GM12878 (cell line): ENCODE results near the gene PRDM16. TPM values are rescaled to one million over a fixed set of nuclear protein-coding genes. Genes with fewer than 3 reads are reported as not detected.

Experiments used
- ATAC-seq: fragments of 200-7000 bp; cut with Tn5 transposase; 3 replicates; pipeline ENCODE4 v1.9.1; 2020; ENCODE audit warnings: mild to moderate bottlenecking, moderate library complexity
- BruUV-seq: library from RNA; stranded (reverse); fragments of 400-500 nt; replicated peaks from 2 replicates; lab custom pipeline; 2021; lab: Mats Ljungman, UMichigan
- CTCF ChIA-PET: fragments of 300-600 bp; sonication (Branson Sonifier 250); formaldehyde crosslinking; extraction: SDS; loops from one replicate; lab custom pipeline; 2021; ENCODE audit warnings: inconsistent platforms; lab: Yijun Ruan, JAX
- POLR2A ChIA-PET: fragments of 350-600 bp; formaldehyde crosslinking; extraction: SDS; loops from one replicate; lab custom pipeline; 2021; ENCODE audit warnings: inconsistent platforms; lab: Charles Lee
- RAD21 ChIA-PET: fragments of 300-600 bp; sonication (Branson Sonifier 250); formaldehyde crosslinking; loops from one replicate; lab custom pipeline; 2023; ENCODE audit warnings: antibody characterized with exemption; ENCODE audit not compliant: unreplicated experiment; lab: Charles Lee
- SMC1A ChIA-PET: fragments of 300-600 bp; sonication (Branson Sonifier 250); formaldehyde crosslinking; loops from one replicate; lab custom pipeline; 2023; ENCODE audit not compliant: unreplicated experiment, uncharacterized antibody; lab: Charles Lee
- DNase-seq: peaks from one replicate; pipeline ENCODE4 v3.0.0-alpha.2; 2011; ENCODE audit warnings: low read depth, low spot score
- FAIRE-seq: peaks from 3 replicates; lab custom pipeline; 2011; peaks lifted over from hg19 to GRCh38; lab: Jason Lieb, UNC
- H2AFZ ChIP-seq: 2 replicates; pipeline ENCODE4 v1.6.0; 2011; ENCODE audit warnings: low read depth, low read length, control low read depth; ENCODE audit not compliant: control insufficient read depth
- H3K27ac ChIP-seq: 2 replicates; pipeline ENCODE4 v1.5.1; 2011; ENCODE audit warnings: control low read depth; ENCODE audit not compliant: control insufficient read depth, insufficient read depth
- H3K27me3 ChIP-seq, 2 experiments: replicated peaks in 1 of 2; 2 replicates each; pipeline versions ENCODE4 v1.6.0 to v1.6.1; 2011; ENCODE audit warnings: low read length in 1 of 2; ENCODE audit not compliant: control insufficient read depth in 2 of 2, insufficient read depth in 2 of 2
- H3K36me3 ChIP-seq, 2 experiments: 2 replicates each; pipeline ENCODE4 v1.5.1; 2011; ENCODE audit warnings: low read length in 1 of 2; ENCODE audit not compliant: control insufficient read depth in 2 of 2, insufficient read depth in 2 of 2
- H3K4me1 ChIP-seq: 2 replicates; pipeline ENCODE4 v1.6.1; 2011; ENCODE audit warnings: mild to moderate bottlenecking, low read length, moderate library complexity, mixed read lengths; ENCODE audit not compliant: control insufficient read depth, insufficient read depth
- H3K4me2 ChIP-seq: 2 replicates; pipeline ENCODE4 v1.6.0; 2011; ENCODE audit warnings: control low read depth; ENCODE audit not compliant: control insufficient read depth, insufficient read depth
- H3K4me3 ChIP-seq: fragments of 200-600 bp; sonication (generic); 2 replicates; pipeline ENCODE4 v1.5.1; 2016
- H3K79me2 ChIP-seq: 2 replicates; pipeline ENCODE4 v1.6.0; 2011; ENCODE audit warnings: low read length; ENCODE audit not compliant: control insufficient read depth, insufficient read depth
- H3K9ac ChIP-seq: 2 replicates; pipeline ENCODE4 v1.8.0; 2011; ENCODE audit warnings: low read length, control low read depth, mixed read lengths; ENCODE audit not compliant: control insufficient read depth, insufficient read depth
- H3K9me3 ChIP-seq: replicated peaks from 3 replicates; pipeline ENCODE4 v1.5.1; 2011; ENCODE audit warnings: mild to moderate bottlenecking, low read length; ENCODE audit not compliant: control insufficient read depth, insufficient read depth
- H4K20me1 ChIP-seq: 2 replicates; pipeline ENCODE4 v1.6.0; 2011; ENCODE audit not compliant: control insufficient read depth, insufficient read depth
- ATF7 ChIP-seq: fragments of 450-650 bp; IDR thresholded peaks from 2 replicates; pipeline ENCODE4 v1.6.1; 2016; ENCODE audit warnings: low read depth, mild to moderate bottlenecking
- ESRRA ChIP-seq: IDR thresholded peaks from 2 replicates; pipeline ENCODE4 v1.6.1; 2012; ENCODE audit warnings: mild to moderate bottlenecking, low read length, improper control_type of control experiment
- KLF5 ChIP-seq: fragments of 450-650 bp; IDR thresholded peaks from 2 replicates; pipeline ENCODE4 v1.6.1; 2014; ENCODE audit warnings: mild to moderate bottlenecking; ENCODE audit not compliant: partially characterized antibody
- MTA2 ChIP-seq: fragments of 450-650 bp; IDR thresholded peaks from 2 replicates; pipeline ENCODE4 v1.6.1; 2016; ENCODE audit warnings: low read depth, mild to moderate bottlenecking, moderate library complexity
- PAX5 ChIP-seq: IDR thresholded peaks from 2 replicates; pipeline ENCODE4 v1.6.1; 2011; ENCODE audit warnings: low read depth, low read length, borderline replicate concordance
- POLR2A ChIP-seq: IDR thresholded peaks from 2 replicates; pipeline ENCODE4 v1.6.1; 2011; ENCODE audit warnings: low read depth, mild to moderate bottlenecking, low read length
- POLR2AphosphoS2 ChIP-seq: IDR thresholded peaks from 2 replicates; pipeline ENCODE4 v1.6.1; 2011; ENCODE audit warnings: low read depth, mild to moderate bottlenecking, low read length, improper control_type of control experiment, moderate library complexity
- RB1 ChIP-seq: fragments of 450-650 bp; formaldehyde crosslinking; IDR thresholded peaks from 2 replicates; pipeline ENCODE4 v1.6.1; 2017; ENCODE audit warnings: mild to moderate bottlenecking, borderline replicate concordance
- SMAD1 ChIP-seq: fragments of 450-650 bp; IDR thresholded peaks from 2 replicates; pipeline ENCODE4 v1.6.1; 2018; ENCODE audit warnings: mild to moderate bottlenecking, low read depth; ENCODE audit not compliant: partially characterized antibody
- SP1 ChIP-seq: IDR thresholded peaks from one replicate; pipeline ENCODE4 v1.6.1; 2011; ENCODE audit warnings: low read depth, low read length
- TCF12 ChIP-seq: IDR thresholded peaks from 2 replicates; pipeline ENCODE4 v1.6.1; 2011; ENCODE audit warnings: low read depth, mild to moderate bottlenecking, low read length
- YY1 ChIP-seq: IDR thresholded peaks from 2 replicates; pipeline ENCODE4 v1.6.1; 2011; ENCODE audit warnings: low read depth, mild to moderate bottlenecking, low read length
- WGBS: methylation state at CpG from one replicate; pipeline ENCODE4 v1.1.6; 2016; ENCODE audit warnings: low lambda C conversion rate; ENCODE audit not compliant: insufficient replicate concordance, insufficient coverage; ENCODE audit errors: missing lambda C conversion rate; 5-methylcytosine and 5-hydroxymethylcytosine counted together
- in situ Hi-C: fragments of 300-500 bp; cut with MboI; formaldehyde crosslinking; loops from 9 replicates; pipeline ENCODE4 v1.14.3; 2018; ENCODE audit warnings: mixed read lengths
- intact Hi-C: fragments of 100-400 bp; cut with micrococcal nuclease; formaldehyde crosslinking; loops from one replicate; pipeline ENCODE4 v1.14.2; 2022; ENCODE audit not compliant: unreplicated experiment
- polyA plus RNA-seq, 11 experiments: library from polyadenylated mRNA; depleted of rRNA in 4 of 11; unstranded in 6 of 11; stranded (reverse) in 5 of 11; fragments of >200 nt; fragmentation: Nextera tagmentation in 4 of 11; fragmentation: Illumina TruSeq in 1 of 11; extraction: Ambion mirVana in 4 of 11; extraction: Trizol in 1 of 11; gene quantifications; 1 replicate in 1 of 11; 2 replicates in 10 of 11; pipeline versions ENCODE4 v1.2.1 to v1.2.3, GENCODE V29; 2011 to 2016; ENCODE audit warnings: inconsistent platforms in 2 of 11, missing spikeins in 2 of 11, low read depth in 1 of 11
- total RNA-seq, 4 experiments: library from RNA; depleted of rRNA in 3 of 4; stranded (reverse); fragments of >200 nt in 3 of 4; fragmentation: Illumina TruSeq in 1 of 4; extraction: Trizol in 1 of 4; gene quantifications; 2 replicates each; pipeline versions ENCODE4 v1.2.1 to v1.2.3, GENCODE V29; 2013 to 2021
- TF ChIP-seq, protein P1 (sequence below): fragments of 450-650 bp; IDR thresholded peaks from 2 replicates; pipeline ENCODE4 v1.6.1; 2018; ENCODE audit warnings: borderline replicate concordance, mild to moderate bottlenecking; ENCODE audit not compliant: partially characterized antibody
- TF ChIP-seq, protein P2 (sequence below): fragments of 450-650 bp; IDR thresholded peaks from 2 replicates; pipeline ENCODE4 v1.6.1; 2014; ENCODE audit warnings: mild to moderate bottlenecking
- TF ChIP-seq, protein P3 (sequence below): fragments of 450-650 bp; IDR thresholded peaks from 2 replicates; pipeline ENCODE4 v1.6.1; 2017; ENCODE audit warnings: mild to moderate bottlenecking

The PRDM16 gene
- total and polyA plus RNA-seq, 10 of the 15 experiments (the other 5 are each of a cell fraction or from before 2014, with no cell fraction given): 0.03 TPM; not detected in 9

DNA sequence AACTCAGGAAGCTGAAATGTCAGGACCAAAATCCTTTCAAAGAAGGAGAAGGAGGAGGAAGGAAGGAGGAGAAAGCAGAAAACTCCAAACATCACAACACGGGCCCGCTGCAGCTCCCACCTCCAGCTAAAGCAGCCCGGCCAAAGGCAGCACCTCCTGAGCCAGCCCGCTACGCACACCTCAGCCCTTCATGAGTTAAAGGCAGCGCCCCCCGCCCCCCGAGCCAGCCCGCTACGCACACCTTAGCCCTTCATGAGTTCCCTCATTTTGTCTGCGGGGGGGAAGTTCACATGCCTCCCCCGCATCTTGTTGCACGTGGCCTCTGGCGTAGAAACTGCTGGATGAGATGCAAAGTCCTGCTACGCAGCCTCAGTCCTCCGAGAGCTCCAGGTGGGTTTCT lies 294.8 kb downstream of the PRDM16 start:
- TF ChIP-seq TCF12 (no peak), PAX5 (no peak), YY1 (no peak), POLR2A (no peak), RB1 (no peak), SP1 (no peak), KLF5 (no peak)
- no peaks in the 10 kb centered on the region for H3K9me3 ChIP-seq
- no peaks in the 10 kb centered on the region for H3K4me1 ChIP-seq
- intact Hi-C loops: no loop called here
- no peak overlapping the region for H3K4me2 ChIP-seq
- ChIA-PET POLR2A (no interaction called here), RAD21 (no interaction called here), CTCF (no interaction called here), SMC1A (no interaction called here)
- no peak overlapping the region for H3K9ac ChIP-seq
- no peaks in the 10 kb centered on the region for H4K20me1 ChIP-seq
- WGBS: 37% methylated on average over 16 of the region's 16 CpGs
- in situ Hi-C loops: no loop called here
- FAIRE-seq (no peak), ATAC-seq (no peak), DNase-seq (no peak)
- no peak overlapping the region for H2AFZ ChIP-seq
- no peak overlapping the region for H3K4me3 ChIP-seq
- no peak overlapping the region for H3K27ac ChIP-seq
- no peaks in the 10 kb centered on the region; a peak in 1 of 4 replicates for H3K27me3 ChIP-seq
- no peaks in the 10 kb centered on the region for H3K79me2 ChIP-seq
- no peaks in the 10 kb centered on the region for H3K36me3 ChIP-seq
- BruUV-seq: no TSS peak

DNA sequence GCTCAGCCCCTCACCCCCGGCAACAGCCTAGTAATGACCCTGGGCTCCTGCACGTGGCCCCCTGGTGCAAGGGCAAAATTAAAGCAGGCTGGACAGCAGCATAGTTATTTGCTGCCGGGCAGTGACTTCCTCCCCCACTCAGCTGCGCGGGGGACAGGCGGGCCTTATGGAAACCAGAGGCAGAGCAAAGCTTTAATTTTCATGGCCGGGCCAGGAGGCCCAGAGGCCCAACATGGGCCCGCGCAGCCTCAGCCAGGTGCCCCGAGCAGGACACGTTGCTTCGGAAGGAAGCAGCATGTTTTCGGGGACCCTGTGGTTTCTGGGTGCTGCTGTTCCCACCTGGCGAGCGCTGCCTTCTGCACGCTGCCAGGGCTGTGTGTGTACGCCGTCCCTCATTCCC lies 295.5 kb downstream of the PRDM16 start:
- FAIRE-seq: no peak
- no peaks in the 10 kb centered on the region for H3K4me1 ChIP-seq
- intact Hi-C loops (no loop called here), in situ Hi-C loops (no loop called here)
- no peaks in the 10 kb centered on the region for H3K79me2 ChIP-seq
- POLR2A ChIA-PET: no interaction called here
- no peak overlapping the region for H3K4me2 ChIP-seq
- 18% methylated on average over 18 of the region's 18 CpGs for WGBS
- no peak overlapping the region for H2AFZ ChIP-seq
- no peaks in the 10 kb centered on the region for H4K20me1 ChIP-seq
- H3K27ac ChIP-seq: no peak overlapping the region
- H3K27me3 ChIP-seq: no peaks in the 10 kb centered on the region; a peak in 1 of 4 replicates
- RAD21 ChIA-PET: no interaction called here
- H3K4me3 ChIP-seq: no peak overlapping the region
- BruUV-seq: no TSS peak
- CTCF ChIA-PET: no interaction called here
- no peaks in the 10 kb centered on the region for H3K9me3 ChIP-seq
- H3K9ac ChIP-seq: no peak overlapping the region
- SMC1A ChIA-PET: no interaction called here
- no peak for ATAC-seq
- no peaks in the 10 kb centered on the region for H3K36me3 ChIP-seq
- TF ChIP-seq, protein P1, sequence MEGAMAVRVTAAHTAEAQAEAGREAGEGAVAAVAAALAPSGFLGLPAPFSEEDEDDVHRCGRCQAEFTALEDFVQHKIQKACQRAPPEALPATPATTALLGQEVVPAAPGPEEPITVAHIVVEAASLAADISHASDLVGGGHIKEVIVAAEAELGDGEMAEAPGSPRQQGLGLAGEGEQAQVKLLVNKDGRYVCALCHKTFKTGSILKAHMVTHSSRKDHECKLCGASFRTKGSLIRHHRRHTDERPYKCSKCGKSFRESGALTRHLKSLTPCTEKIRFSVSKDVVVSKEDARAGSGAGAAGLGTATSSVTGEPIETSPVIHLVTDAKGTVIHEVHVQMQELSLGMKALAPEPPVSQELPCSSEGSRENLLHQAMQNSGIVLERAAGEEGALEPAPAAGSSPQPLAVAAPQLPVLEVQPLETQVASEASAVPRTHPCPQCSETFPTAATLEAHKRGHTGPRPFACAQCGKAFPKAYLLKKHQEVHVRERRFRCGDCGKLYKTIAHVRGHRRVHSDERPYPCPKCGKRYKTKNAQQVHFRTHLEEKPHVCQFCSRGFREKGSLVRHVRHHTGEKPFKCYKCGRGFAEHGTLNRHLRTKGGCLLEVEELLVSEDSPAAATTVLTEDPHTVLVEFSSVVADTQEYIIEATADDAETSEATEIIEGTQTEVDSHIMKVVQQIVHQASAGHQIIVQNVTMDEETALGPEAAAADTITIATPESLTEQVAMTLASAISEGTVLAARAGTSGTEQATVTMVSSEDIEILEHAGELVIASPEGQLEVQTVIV: no peak
- TF ChIP-seq POLR2AphosphoS2 (no peak), SMAD1 (no peak), ATF7 (no peak), ESRRA (no peak), TCF12 (no peak), MTA2 (no peak)
- TF ChIP-seq, protein P2, sequence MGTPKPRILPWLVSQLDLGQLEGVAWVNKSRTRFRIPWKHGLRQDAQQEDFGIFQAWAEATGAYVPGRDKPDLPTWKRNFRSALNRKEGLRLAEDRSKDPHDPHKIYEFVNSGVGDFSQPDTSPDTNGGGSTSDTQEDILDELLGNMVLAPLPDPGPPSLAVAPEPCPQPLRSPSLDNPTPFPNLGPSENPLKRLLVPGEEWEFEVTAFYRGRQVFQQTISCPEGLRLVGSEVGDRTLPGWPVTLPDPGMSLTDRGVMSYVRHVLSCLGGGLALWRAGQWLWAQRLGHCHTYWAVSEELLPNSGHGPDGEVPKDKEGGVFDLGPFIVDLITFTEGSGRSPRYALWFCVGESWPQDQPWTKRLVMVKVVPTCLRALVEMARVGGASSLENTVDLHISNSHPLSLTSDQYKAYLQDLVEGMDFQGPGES: no peak
- TF ChIP-seq, protein P3, sequence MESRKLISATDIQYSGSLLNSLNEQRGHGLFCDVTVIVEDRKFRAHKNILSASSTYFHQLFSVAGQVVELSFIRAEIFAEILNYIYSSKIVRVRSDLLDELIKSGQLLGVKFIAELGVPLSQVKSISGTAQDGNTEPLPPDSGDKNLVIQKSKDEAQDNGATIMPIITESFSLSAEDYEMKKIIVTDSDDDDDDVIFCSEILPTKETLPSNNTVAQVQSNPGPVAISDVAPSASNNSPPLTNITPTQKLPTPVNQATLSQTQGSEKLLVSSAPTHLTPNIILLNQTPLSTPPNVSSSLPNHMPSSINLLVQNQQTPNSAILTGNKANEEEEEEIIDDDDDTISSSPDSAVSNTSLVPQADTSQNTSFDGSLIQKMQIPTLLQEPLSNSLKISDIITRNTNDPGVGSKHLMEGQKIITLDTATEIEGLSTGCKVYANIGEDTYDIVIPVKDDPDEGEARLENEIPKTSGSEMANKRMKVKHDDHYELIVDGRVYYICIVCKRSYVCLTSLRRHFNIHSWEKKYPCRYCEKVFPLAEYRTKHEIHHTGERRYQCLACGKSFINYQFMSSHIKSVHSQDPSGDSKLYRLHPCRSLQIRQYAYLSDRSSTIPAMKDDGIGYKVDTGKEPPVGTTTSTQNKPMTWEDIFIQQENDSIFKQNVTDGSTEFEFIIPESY: no peak
- no peak for DNase-seq
